22Rv1 (cell line): ENCODE measurements around the gene POU1F1.

Source experiments
- CTCF ChIP-seq: fragments of 450-650 bp; IDR thresholded peaks from 2 replicates; pipeline ENCODE4 v1.5.1; 2017; ENCODE audit warnings: mild to moderate bottlenecking
- ZFX ChIP-seq: fragments of 450-650 bp; IDR thresholded peaks from 2 replicates; pipeline ENCODE4 v1.6.1; 2017; ENCODE audit warnings: antibody characterized with exemption, borderline replicate concordance

GRCh38 chr3:87228316-87228715 lies 48.1 kb downstream of the POU1F1 start:
- TF ChIP-seq CTCF (no peak), ZFX (no peak)
